Endometrial microvascular endothelial cells (primary cell): Measurements from ENCODE around the gene TMEM150B. TPM values are rescaled to one million over a fixed set of nuclear protein-coding genes. Genes with fewer than 3 reads are reported as not detected.

Experiments used
- in situ Hi-C: cut with HindIII; loops from 2 replicates; pipeline ENCODE4 v1.10.0; 2017; ENCODE audit warnings: low sequenced_read_pairs, low pct_unique_long_range_greater_than_20kb; ENCODE audit errors: inconsistent ontology term
- total RNA-seq: library from RNA; depleted of rRNA; stranded (reverse); fragments of >200 nt; gene quantifications from one replicate; pipeline ENCODE4 v1.2.3, GENCODE V29; 2015; ENCODE audit errors: inconsistent ontology term

TMEM150B gene
- not detected for total RNA-seq

DNA sequence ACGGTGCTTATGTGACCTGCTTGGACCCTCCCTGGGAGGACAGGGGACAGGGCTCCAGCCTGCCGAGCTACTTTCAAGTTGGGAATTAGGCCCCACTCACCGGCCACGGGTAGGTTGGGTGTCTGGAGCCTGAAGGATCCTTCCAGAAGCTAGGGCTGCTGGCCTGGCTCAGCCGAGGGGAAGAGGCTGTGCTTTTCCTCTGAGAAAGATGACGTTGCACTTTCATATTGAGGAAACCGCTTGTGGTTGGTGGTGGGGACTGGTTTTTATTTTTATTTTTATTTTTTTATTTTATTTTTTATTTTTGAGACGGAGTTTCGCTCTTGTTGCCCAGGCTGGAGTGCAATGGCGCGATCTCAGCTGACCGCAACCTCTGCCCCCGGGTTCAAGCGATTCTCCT, at the start of gene TMEM150B:
TMEM150B (minus strand) TSS at position 170 of the 400 bp plus-strand sequence. CDS start 4,305 bp downstream, outside the sequence.
- in situ Hi-C loops: no loop called here

DNA sequence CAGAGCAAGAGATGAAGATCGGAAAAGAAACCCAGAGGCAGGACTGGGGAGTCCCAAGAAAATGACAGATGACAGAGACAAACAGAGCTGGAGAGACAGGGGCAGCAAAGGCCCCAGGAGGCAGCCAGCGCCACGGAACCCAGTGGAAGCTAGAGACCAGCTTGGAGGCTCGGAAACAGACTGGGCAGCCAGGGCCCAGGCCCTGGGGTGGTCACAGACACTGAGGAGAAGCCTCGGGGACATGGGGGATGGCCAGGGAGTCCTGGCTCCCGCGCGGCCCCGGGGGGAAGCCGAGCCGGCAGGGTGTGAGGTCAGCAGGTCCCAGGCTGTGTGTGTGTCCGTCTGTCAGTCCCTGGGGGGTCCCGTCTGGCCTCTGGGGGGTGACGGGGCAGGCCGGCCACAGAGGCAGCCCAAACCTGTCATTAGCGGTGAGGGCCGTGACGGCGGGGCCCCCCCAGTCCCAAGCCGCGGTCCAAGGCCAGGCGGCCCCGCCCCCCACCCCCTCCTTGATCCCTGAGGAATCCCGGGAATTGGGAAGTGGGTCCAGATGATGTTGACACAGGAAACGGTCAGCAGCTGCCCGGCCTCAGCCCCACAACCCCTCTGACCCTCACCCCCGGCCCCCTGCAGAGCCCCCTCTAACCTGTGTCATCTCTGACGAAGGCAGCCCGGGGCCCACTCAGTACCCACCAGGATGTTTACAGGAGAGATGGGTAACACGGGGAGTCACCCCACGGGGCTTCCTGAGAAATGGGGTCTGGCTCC, 49.0 kb upstream of the TMEM150B start:
- in situ Hi-C loops: no loop called here

GRCh38 chr19:55373306-55373992, 48.3 kb upstream of the TMEM150B start:
- in situ Hi-C loops: no loop called here

DNA sequence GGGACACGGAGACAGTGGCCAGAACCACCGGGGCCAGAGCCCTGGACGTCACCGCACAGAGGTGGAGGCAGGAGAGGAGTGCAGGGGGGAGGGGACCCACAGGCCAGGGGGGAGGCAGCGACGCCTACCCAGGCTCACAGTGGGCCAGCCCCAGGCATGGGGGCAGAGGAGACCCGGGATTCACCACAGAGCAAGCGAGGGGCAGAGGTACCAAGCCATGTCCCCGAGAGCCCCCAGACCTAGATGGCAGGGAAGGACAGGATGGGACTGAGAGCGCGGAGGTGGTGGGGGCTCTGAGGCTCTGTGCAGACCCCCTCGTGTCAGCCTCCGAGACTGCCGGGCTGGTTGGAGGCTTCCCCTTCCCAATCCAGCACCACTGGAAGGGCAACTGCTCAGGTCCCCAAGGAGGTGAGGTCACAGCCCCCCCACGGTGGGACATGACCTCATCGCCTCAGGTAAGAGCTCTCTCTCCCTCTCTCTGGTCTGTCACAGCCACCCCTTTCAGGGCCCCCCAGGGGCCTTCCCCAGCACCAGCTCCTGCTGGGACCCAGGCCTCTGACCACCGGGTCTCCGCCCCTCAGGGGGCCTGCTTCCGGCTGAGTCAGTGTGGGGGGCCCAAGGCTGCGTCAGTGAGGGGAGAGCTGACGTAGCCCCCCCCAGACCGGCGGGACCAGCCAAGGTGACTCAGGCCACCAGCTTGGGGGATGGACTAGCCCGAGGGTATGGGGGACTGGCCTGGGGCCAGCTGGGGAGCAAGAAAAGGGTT, 47.4 kb upstream of the TMEM150B start:
- in situ Hi-C loops: no loop called here

DNA sequence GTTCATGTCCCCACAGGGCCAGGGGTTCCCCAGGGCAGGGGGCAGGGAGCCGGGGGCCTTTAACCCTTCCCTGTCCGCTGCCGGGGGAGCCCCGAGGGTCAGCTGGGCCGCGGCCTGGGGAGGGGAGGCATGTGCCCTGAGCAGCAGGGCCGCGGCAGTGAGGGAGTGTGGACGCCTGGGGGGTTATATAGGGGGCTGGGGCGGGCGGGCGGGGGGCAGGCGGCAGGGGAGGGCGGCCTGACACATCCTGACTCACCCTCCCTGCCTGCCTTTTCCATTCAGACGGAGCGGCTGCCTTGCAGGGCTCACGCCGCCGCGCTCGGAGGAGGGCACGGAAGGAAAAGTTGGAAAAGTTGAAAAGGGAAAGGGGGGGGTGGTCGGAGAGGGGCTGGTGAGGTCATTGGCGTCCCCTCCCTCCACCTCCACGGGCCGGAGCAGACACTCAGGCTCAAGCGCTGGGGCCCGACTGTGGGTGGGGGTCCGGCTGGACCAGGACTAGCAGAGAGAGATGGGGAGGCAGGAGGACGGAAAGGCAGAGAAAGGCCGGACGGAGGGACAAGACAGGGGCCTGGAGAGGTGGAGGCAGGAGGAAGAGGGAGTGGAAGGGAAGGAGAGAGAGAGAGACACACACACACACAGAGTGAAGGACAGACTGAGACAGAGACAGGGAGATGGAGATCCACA, 45.3 kb upstream of the TMEM150B start, which contains the start of gene IL11:
IL11 (minus strand) TSS at position 159 of the 684 bp plus-strand sequence; CDS start at position 6, 153 bp downstream.
- in situ Hi-C loops: no loop called here

GRCh38 chr19:55369653-55370304, 44.6 kb upstream of the TMEM150B start:
- in situ Hi-C loops: no loop called here

DNA sequence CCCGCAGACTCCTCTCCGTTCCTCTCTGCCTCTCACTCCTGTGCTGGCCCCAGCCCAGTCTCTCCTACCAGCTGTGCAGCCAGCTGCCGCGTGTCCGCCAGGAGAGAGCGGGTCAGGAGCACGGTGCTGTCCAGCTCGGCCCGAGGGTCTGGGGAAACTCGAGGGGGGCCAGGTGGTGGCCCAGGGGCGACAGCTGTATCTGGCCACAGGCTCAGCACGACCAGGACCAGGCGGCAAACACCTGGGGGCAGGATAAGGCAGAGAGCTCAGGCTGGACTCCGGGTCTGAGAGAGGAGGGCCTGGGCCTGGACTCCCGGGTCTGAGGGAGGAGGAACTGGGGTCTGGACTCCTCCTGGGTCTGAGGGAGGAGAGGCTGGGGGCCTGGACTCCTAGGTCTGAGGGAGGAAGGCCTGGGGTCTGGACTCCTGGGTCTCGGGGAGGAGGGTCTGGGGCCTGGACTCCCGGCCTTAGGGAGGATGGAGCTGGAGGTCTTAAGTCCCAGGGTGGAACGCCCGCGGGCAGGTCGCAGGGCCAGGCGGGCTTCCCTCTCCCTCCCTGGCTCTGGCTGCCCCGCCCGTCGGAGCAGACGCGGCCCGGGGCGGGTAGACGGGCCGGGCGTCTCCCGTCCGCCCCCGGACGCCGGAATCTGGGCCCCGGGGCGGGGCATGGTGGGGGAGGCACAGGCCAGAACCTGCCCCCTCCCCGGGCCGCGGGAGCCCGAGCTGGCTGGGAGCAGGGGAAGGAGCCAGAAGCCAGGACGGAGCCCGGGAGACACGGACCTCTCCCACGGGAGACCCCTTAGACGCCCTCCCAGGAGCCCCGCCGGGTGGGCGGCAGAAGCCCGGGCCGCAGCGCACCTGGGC, 43.8 kb upstream of the TMEM150B start:
- in situ Hi-C loops: no loop called here

DNA sequence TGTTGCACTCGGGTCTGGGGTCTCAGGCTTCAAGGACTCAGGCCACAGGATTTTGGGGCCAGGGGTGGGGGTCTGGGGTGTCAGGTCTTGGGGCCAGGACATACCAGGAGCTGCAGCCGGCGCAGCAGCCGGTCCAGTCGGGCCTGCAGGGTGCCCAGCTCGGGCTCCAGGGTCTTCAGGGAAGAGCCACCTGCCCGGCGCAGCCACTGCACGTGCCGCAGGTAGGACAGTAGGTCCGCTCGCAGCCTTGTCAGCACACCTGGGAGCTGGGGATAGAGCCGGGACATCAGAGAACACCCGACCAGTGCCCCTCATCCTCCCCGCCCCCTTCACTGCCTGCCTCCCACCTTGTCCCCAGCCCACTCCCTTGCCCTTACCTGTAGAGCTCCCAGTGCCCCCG, 43.0 kb upstream of the TMEM150B start:
- in situ Hi-C loops: no loop called here

DNA sequence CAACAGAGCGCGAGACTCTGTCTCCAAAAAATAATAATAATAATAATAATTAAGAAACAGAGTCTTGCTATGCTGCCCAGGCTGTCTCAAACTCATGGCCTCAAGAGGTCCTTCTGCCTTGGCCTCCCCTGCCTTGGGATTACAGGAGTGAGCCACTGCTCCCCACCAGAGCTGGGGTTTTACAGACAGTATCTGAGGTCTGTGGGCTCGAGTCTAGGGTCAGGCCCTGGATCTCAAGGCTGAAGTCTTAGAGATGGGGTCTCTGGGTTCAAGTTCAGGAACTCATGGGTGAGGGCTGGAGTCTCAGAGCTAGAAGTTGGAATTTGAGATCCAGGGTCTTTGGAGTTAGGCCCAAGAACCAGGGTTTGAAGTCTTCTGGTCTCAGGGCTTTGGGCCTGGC, 41.6 kb upstream of the TMEM150B start:
- in situ Hi-C loops: no loop called here

DNA sequence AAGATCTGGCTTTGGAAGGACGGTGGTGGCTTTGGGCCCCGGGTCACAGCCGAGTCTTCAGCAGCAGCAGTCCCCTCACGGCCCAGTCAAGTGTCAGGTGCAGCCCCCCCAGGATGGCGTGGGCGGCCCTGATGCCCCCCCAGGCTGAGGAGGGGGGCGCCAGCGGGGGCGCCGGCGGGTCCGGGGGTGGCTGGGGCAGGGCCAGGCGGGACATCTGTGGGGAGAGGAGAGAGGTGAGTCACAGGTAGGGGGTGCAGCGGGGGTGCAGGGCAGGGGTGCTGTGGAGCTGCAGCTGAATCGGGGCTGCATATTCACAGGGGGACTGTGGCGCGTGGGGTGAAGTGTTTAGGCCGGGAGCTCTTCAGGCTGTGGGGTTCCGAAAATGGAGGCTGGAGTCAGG, 40.8 kb upstream of the TMEM150B start:
- in situ Hi-C loops: no loop called here

DNA sequence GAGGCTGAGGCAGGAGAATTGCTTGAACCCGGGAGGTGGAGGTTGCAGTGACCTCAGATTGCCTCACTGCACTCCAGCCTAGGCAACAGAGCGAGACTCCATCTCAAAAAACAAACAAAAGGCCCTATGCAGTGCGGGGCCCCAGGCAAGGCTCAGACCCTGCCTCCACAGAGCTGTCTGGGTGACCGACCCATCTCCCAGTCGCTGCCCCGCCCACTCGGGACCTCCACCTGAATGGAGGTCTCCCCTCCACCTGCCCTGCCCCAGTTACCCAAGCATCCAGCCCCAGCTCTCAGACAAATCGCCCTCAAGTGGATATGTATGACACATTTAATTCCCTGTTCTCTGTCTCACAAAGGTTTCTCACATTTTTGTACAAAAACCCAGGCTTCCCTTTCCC, 40.1 kb upstream of the TMEM150B start:
- in situ Hi-C loops: no loop called here

DNA sequence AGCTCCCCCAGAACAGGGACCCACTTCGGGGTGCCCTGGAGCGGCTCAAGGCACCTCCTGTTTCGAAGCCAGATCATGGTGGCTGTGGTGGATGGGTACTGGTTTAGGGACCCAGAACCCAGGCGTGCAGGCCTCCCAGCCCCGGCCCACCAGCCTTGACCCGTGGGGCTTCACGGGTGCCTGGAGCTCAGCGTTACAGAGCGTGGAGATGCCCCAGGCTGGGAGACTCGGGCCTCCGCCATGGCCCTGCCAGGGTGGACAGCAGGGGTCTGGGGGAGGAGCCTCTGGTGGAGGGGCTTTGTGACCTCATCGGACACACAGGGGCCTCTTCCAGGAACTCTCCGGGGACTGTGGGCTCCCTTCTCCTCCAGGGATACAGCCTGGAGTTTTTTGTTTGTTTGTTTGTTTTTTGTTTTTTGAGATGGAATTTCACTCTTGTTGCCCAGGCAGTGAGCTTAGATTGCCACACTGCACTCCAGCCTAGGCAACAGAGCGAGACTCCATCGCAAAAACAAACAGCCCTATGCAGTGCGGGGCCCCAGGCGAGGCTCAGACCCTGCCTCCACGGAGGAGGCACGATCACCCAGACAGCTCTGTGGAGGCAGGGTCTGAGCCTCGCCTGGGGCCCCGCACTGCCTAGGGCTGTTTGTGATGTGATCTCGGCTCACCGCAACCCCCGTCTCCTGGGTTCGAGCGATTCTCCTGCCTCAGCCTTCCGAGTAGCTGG, 38.0 kb upstream of the TMEM150B start, which contains the start of gene GARIN5B:
GARIN5B (minus strand) TSS at position 271 of the 727 bp plus-strand sequence; CDS start at position 77, 194 bp downstream.
- in situ Hi-C loops: no loop called here

- in situ Hi-C loops: no loop called here
These were observed 37.2 kb upstream of the TMEM150B start for GRCh38 chr19:55362174-55362989.

GRCh38 chr19:55360902-55361301, 35.8 kb upstream of the TMEM150B start:
- in situ Hi-C loops: no loop called here

GRCh38 chr19:55358943-55359908, 34.1 kb upstream of the TMEM150B start:
- in situ Hi-C loops: loop anchor here (10.0 kb wide), 1 partner anchor 64 kb away; no protein-coding TSS in a partner anchor
